ENCODE data around the gene LRRFIP2.
"Not testable (repeated sequence)": the region's sequence is repeated elsewhere in the genome, so short reads cannot be mapped to it uniquely, and the experiment has no call there.

The LRRFIP2 gene

GRCh38 chr3:37127340-37127739 lies 47.0 kb downstream of the LRRFIP2 start:
- H3K4me3 ChIP-seq, result no peak overlapping the region
- no peak overlapping the region for H3K27ac ChIP-seq
- TF ChIP-seq CTCF (IDR thresholded peaks at IDR 0.05), result no peak
- no peak for DNase-seq (ENCODE audit: low spot score)

GRCh38 chr3:37126856-37127255 lies 47.5 kb downstream of the LRRFIP2 start:
- H3K4me3 ChIP-seq, result no peak overlapping the region
- H3K27ac ChIP-seq, result no peak overlapping the region
- TF ChIP-seq CTCF (IDR thresholded peaks at IDR 0.05), result no peak
- DNase-seq (ENCODE audit: low spot score), result no peak

- Histone ChIP-seq H3K27ac (no peak overlapping the region), H3K4me3 (no peak overlapping the region)
- no peak for TF ChIP-seq CTCF (IDR thresholded peaks at IDR 0.05)
- DNase-seq (ENCODE audit: low spot score), result no peak
Measured at GRCh38 chr3:37125195-37126073, 48.9 kb downstream of the LRRFIP2 start.

GRCh38 chr3:37124435-37124834 lies 49.9 kb downstream of the LRRFIP2 start:
- Histone ChIP-seq H3K4me3 (no peak overlapping the region), H3K27ac (no peak overlapping the region)
- TF ChIP-seq CTCF (IDR thresholded peaks at IDR 0.05), result no peak
- no peak for DNase-seq (ENCODE audit: low spot score)

- H3K4me3 ChIP-seq, result no peak overlapping the region
- no peak for TF ChIP-seq CTCF (IDR thresholded peaks at IDR 0.05)
- H3K27ac ChIP-seq, result no peak overlapping the region
- DNase-seq (ENCODE audit: low spot score), result no peak
Measured at GRCh38 chr3:37123292-37123691, 51.1 kb downstream of the LRRFIP2 start.

GRCh38 chr3:37122069-37122468 lies 52.3 kb downstream of the LRRFIP2 start:
- H3K27ac ChIP-seq; DNase-seq (ENCODE audit: low spot score); H3K4me3 ChIP-seq: not testable (repeated sequence)

- no peak for DNase-seq (ENCODE audit: low spot score)
- no peak overlapping the region for H3K4me3 ChIP-seq
- TF ChIP-seq CTCF (IDR thresholded peaks at IDR 0.05), result no peak
- H3K27ac ChIP-seq, result no peak overlapping the region
Measured at GRCh38 chr3:37118163-37118562, 56.2 kb downstream of the LRRFIP2 start.
